AG04449 (cell line): ENCODE data around the gene C3orf62.

ENCODE experiments used
- CTCF ChIA-PET: fragments of 350-600 bp; formaldehyde crosslinking; extraction: SDS; loops from one replicate; lab custom pipeline; 2021; ENCODE audit warnings: antibody characterized with exemption; lab: Yijun Ruan, JAX
- POLR2A ChIA-PET: fragments of 400-600, 350-600 bp; formaldehyde crosslinking; extraction: SDS; loops from one replicate; lab custom pipeline; 2020; ENCODE audit warnings: antibody characterized with exemption, inconsistent platforms; lab: Yijun Ruan, JAX
- DNase-seq: peaks from one replicate; pipeline ENCODE4 v3.0.0-alpha.2; 2010; ENCODE audit warnings: low read depth, low spot score
- H3K4me3 ChIP-seq: 2 replicates; pipeline ENCODE4 v1.5.1; 2011; ENCODE audit warnings: low read depth, mild to moderate bottlenecking, control low read depth, low read length
- CTCF ChIP-seq: IDR thresholded peaks from one replicate; pipeline ENCODE4 v1.5.1; 2011; ENCODE audit warnings: mild to moderate bottlenecking, moderate library complexity, low read length, control low read depth, inconsistent platforms; ENCODE audit not compliant: insufficient read depth; ENCODE audit errors: missing control alignments

C3orf62 gene

GRCh38 chr3:49265661-49266386 is 11.2 kb downstream of the C3orf62 start:
- TF ChIP-seq CTCF: no peak
- CTCF ChIA-PET: no interaction called here
- POLR2A ChIA-PET: no interaction called here
- H3K4me3 ChIP-seq: no peak overlapping the region
- DNase-seq: no peak

GRCh38 chr3:49263159-49263889 is 13.7 kb downstream of the C3orf62 start:
- TF ChIP-seq CTCF: no peak
- no peak for DNase-seq
- ChIA-PET CTCF (no interaction called here), POLR2A (no interaction called here)
- no peak overlapping the region for H3K4me3 ChIP-seq

- ChIA-PET CTCF (no interaction called here), POLR2A (no interaction called here)
- no peak overlapping the region for H3K4me3 ChIP-seq
Measured at GRCh38 chr3:49260806-49261324, 16.2 kb downstream of the C3orf62 start.

GRCh38 chr3:49257187-49257586 is 19.8 kb downstream of the C3orf62 start:
- POLR2A ChIA-PET: no interaction called here
- DNase-seq: no peak
- H3K4me3 ChIP-seq: no peak overlapping the region
- no peak for TF ChIP-seq CTCF
- CTCF ChIA-PET: interaction anchor here (0.6 kb wide), 1 partner anchor 30 kb away, joined by 3 read pairs; no protein-coding TSS in a partner anchor

More at GRCh38 chr3:49260806-49261324, 16.2 kb downstream of the C3orf62 start:
- TF ChIP-seq CTCF: no peak
- DNase-seq: no peak

GRCh38 chr3:49255718-49256511 is 21.1 kb downstream of the C3orf62 start:
- no peak for TF ChIP-seq CTCF
- DNase-seq: no peak
- no peak overlapping the region for H3K4me3 ChIP-seq
- ChIA-PET CTCF (interaction anchor here (1.2 kb wide), 1 partner anchor 85 kb away, joined by 3 read pairs; the partner anchor contains the start of gene KLHDC8B), POLR2A (no interaction called here)

- CTCF ChIA-PET: interaction anchor here (0.5 to 1.2 kb wide), 2 partner anchors 84 to 1061 kb away, joined by 3 read pairs; partner anchors contain the start of gene KLHDC8B
- TF ChIP-seq CTCF: no peak
- no peak for DNase-seq
- H3K4me3 ChIP-seq: no peak overlapping the region
- POLR2A ChIA-PET: no interaction called here
Measured at GRCh38 chr3:49255112-49255511, 21.9 kb downstream of the C3orf62 start.
